Upper lobe of right lung (tissue), 1 donor: ENCODE results near the gene ODC1. TPM values are rescaled to one million over a fixed set of nuclear protein-coding genes. Genes with fewer than 3 reads are reported as not detected.
A peak's percentile ranks its signal among the peaks of the same experiment; 100 is the strongest.

ENCODE experiments used
- ATAC-seq: fragments of 200-7000 bp; cut with Tn5 transposase; one replicate; pipeline ENCODE4 v1.9.1; 2020; ENCODE audit warnings: mild to moderate bottlenecking, moderate library complexity
- DNase-seq: peaks from one replicate; pipeline ENCODE4 v3.0.0-alpha.2; 2020
- H3K27ac ChIP-seq: fragments of 200-600 bp; one replicate; pipeline ENCODE4 v1.8.0; 2022
- H3K27me3 ChIP-seq: fragments of 200-600 bp; one replicate; pipeline ENCODE4 v1.8.0; 2022; ENCODE audit warnings: mild to moderate bottlenecking
- H3K36me3 ChIP-seq: fragments of 200-600 bp; one replicate; pipeline ENCODE4 v1.8.0; 2022
- H3K4me1 ChIP-seq: fragments of 200-600 bp; one replicate; pipeline ENCODE4 v1.8.0; 2022
- H3K4me3 ChIP-seq: fragments of 200-600 bp; one replicate; pipeline ENCODE4 v1.8.0; 2022; ENCODE audit warnings: mild to moderate bottlenecking
- H3K9me3 ChIP-seq: fragments of 200-600 bp; one replicate; pipeline ENCODE4 v1.8.0; 2022
- intact Hi-C: fragments of 100-400 bp; cut with DNase I; formaldehyde crosslinking; loops from one replicate; pipeline ENCODE4 v1.11.0; 2022
- total RNA-seq: library from RNA; stranded (reverse); fragmentation: NEBNext Ultra II Directional; extraction: Animal tissue kit (Norgen Biotek cat#: 25700); gene quantifications from one replicate; pipeline ENCODE4 v1.2.1, GENCODE V29; 2021
- TF ChIP-seq, protein P1 (sequence below): fragments of 200-600 bp; IDR thresholded peaks from one replicate; pipeline ENCODE4 v1.8.0; 2022; ENCODE audit warnings: antibody characterized with exemption
- donor health status: DM: no; HTN: yes; CAD: no; lungs with severe emphysema.

Gene ODC1
- total RNA-seq, 1 donor from 2014 or later = 50.9 TPM

- intact Hi-C loops = loop anchor here (5.0 kb wide), 2 partner anchors 316 to 371 kb away; partner anchors contain the start of gene RRM2
- peaks cover 48% of the 10 kb centered on the region for H3K36me3 ChIP-seq
- ATAC-seq = no peak
- H3K9me3 ChIP-seq = no peaks in the 10 kb centered on the region
- no peak overlapping the region for H3K4me3 ChIP-seq
- H3K4me1 ChIP-seq = no peaks in the 10 kb centered on the region
- H3K27me3 ChIP-seq = no peaks in the 10 kb centered on the region
- no peak for DNase-seq
- no peak overlapping the region for H3K27ac ChIP-seq
- TF ChIP-seq, protein P1, sequence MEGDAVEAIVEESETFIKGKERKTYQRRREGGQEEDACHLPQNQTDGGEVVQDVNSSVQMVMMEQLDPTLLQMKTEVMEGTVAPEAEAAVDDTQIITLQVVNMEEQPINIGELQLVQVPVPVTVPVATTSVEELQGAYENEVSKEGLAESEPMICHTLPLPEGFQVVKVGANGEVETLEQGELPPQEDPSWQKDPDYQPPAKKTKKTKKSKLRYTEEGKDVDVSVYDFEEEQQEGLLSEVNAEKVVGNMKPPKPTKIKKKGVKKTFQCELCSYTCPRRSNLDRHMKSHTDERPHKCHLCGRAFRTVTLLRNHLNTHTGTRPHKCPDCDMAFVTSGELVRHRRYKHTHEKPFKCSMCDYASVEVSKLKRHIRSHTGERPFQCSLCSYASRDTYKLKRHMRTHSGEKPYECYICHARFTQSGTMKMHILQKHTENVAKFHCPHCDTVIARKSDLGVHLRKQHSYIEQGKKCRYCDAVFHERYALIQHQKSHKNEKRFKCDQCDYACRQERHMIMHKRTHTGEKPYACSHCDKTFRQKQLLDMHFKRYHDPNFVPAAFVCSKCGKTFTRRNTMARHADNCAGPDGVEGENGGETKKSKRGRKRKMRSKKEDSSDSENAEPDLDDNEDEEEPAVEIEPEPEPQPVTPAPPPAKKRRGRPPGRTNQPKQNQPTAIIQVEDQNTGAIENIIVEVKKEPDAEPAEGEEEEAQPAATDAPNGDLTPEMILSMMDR = no peak
Observed at GRCh38 chr2:10438688-10439087, 9.4 kb downstream of the ODC1 start.

- no peak for ATAC-seq
- Histone ChIP-seq H3K4me3 (no peak overlapping the region), H3K36me3 (peaks cover 39% of the 10 kb centered on the region), H3K27me3 (no peaks in the 10 kb centered on the region), H3K4me1 (no peaks in the 10 kb centered on the region), H3K27ac (no peak overlapping the region), H3K9me3 (no peaks in the 10 kb centered on the region)
- no peak for DNase-seq
- TF ChIP-seq, protein P1 = no peak
- intact Hi-C loops = loop anchor here (5.0 kb wide), 2 partner anchors 316 to 371 kb away; partner anchors contain the start of gene RRM2
Observed at GRCh38 chr2:10437806-10438205, 10.3 kb downstream of the ODC1 start.

DNA sequence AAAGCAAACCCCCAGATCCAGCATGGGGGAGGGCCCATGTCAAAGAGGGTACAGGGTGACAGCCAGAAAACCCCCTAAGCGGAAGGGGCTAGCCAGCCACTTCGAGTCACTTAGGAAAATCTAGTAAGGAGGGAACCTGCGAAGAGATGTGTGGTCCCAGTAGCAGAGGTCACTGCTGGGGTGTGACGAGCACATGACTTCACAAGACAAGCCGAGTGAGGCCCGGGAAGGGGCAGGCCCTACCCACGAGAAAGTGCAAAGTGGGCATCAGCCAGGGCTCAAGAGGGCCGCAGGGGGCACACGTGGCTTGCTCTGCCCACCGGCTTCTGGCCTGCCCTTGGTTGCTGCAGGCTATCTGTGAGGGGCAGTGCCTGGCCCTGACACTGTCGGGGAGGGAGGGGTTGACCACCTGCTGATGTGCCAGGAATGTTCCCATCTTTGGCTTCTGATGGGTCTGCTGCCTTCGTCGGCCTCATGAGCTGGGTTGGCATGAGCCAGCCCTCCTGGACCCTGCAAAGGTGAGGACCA, 11.5 kb downstream of the ODC1 start:
- H3K27me3 ChIP-seq = no peaks in the 10 kb centered on the region
- TF ChIP-seq, protein P1 = no peak
- peaks cover 27% of the 10 kb centered on the region for H3K36me3 ChIP-seq
- DNase-seq (no peak), ATAC-seq (no peak)
- H3K4me1 ChIP-seq = no peaks in the 10 kb centered on the region
- H3K27ac ChIP-seq = no peak overlapping the region
- intact Hi-C loops = loop anchor here (5.0 kb wide), 2 partner anchors 314 to 369 kb away; partner anchors contain the start of gene RRM2
- H3K9me3 ChIP-seq = no peaks in the 10 kb centered on the region
- no peak overlapping the region for H3K4me3 ChIP-seq

DNA sequence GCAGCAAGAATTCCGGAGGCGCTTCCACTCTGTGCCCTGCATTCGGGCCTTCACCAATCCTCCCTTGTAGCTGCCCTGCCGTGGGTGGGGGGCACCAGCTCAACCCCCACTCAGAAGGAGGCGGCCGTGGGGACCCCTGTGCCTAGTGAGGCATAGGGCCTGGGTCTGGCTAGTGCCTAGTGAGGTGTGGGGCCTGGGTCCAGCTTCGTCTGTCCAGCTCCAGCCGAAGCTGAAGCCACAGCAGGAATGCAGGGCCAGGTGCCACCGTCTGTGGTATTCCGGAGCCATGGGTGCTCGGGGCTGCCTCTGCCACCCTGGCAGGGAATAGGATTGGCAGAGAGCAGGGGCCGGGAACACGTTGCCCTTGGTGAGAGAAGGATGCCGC, 12.3 kb downstream of the ODC1 start:
- H3K9me3 ChIP-seq = no peaks in the 10 kb centered on the region
- H3K4me1 ChIP-seq = no peaks in the 10 kb centered on the region
- peaks cover 19% of the 10 kb centered on the region for H3K36me3 ChIP-seq
- intact Hi-C loops = loop anchor here (5.0 kb wide), 2 partner anchors 314 to 369 kb away; partner anchors contain the start of gene RRM2
- H3K4me3 ChIP-seq = no peak overlapping the region
- H3K27ac ChIP-seq = no peak overlapping the region
- DNase-seq = no peak
- TF ChIP-seq, protein P1 = no peak
- no peaks in the 10 kb centered on the region for H3K27me3 ChIP-seq
- no peak for ATAC-seq

- Histone ChIP-seq H3K4me3 (no peak overlapping the region), H3K36me3 (peaks cover 12% of the 10 kb centered on the region), H3K4me1 (no peaks in the 10 kb centered on the region), H3K27me3 (no peaks in the 10 kb centered on the region), H3K9me3 (no peaks in the 10 kb centered on the region), H3K27ac (no peak overlapping the region)
- intact Hi-C loops = loop anchor here (5.0 kb wide), 2 partner anchors 313 to 368 kb away; partner anchors contain the start of gene RRM2
- DNase-seq = peak; percentile 88
- TF ChIP-seq, protein P1 = peak; percentile 97
- ATAC-seq = peak; percentile 88
Observed at GRCh38 chr2:10434886-10435819, 13.0 kb downstream of the ODC1 start.
